Heart left ventricle (tissue), 13 donors: ENCODE measurements around the gene TMBIM1.

Experiments
- CTCF ChIP-seq, 12 donors: fragments of 200-600 bp; sonication (generic) in 4 of 12; IDR thresholded peaks; one replicate each; pipeline versions ENCODE4 v1.5.0 to v1.8.0; 2018 to 2022; ENCODE audit warnings: antibody characterized with exemption in 12 of 12, mild to moderate bottlenecking in 5 of 12
- POLR2A ChIP-seq, 2 donors: fragments of 450-650 bp; IDR thresholded peaks; one replicate each; pipeline ENCODE4 v1.6.1; 2017; ENCODE audit warnings: antibody characterized with exemption in 2 of 2, mild to moderate bottlenecking in 2 of 2, moderate library complexity in 2 of 2
- donor health status: ischemic (EF 13 %, LVEDD 7.1; RV severe dilation, severe dysfunction).
- donor health status: DM: no; HTN: yes; CAD: no.
- donor health status: DM: no; HTN: no; CAD: no.
- donor health status: ischemic (EF 25% LVEDD 6.9; RV normal size, moderate dysfunction).
- donor health status: ischemic (EF 25% LVEDD 5.7; RV mildly dilated, moderate dysfunction).
- donor health status: ischemic (EF 35%, LVEDD 5.7; RV mildly dilated, moderate dysfunction).
- donor health status: nonischemic (EF 11% LVEDD 7.7; RV severe dilation, severe dysfunction).
- donor health status: DM: yes; HTN: yes; CAD: no.
- donor health status: PGD.
- donor health status: ischemic (EF 29% LVEDD 5.4; RV normal size, mild dysfunction).
- donor health status: nonischemic (EF 23%, LVEDD 6.1; RV moderate dilation, normal function).

DNA sequence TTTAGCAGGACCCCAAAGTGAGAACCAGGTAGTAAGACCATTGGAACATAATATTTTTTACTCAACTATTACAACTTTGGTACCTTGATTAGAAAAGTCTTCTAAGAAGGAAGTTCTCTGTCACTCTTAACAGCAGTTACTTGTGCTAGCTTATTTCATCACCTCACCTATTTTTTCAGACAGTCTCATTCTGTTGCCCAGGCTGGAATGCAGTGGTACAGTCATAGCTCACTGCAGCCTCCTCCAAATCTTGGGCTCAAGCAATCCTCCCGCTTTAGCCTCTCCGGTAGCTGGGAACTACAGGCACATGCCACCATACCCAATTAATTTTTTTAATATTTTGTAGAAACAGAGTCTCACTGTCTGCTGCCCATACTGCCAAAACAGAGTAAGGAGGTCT lies 57.3 kb downstream of the TMBIM1 start:
- TF ChIP-seq POLR2A (IDR thresholded peaks at IDR 0.05) (no peak), CTCF (IDR thresholded peaks at IDR 0.05) (no peak)
